GM12878 (cell line): ENCODE measurements around the gene LTBP2. TPM values are rescaled to one million over a fixed set of nuclear protein-coding genes. Genes with fewer than 3 reads are reported as not detected.

Experiments used
- ATAC-seq: fragments of 200-7000 bp; cut with Tn5 transposase; 3 replicates; pipeline ENCODE4 v1.9.1; 2020; ENCODE audit warnings: mild to moderate bottlenecking, moderate library complexity
- BruUV-seq: library from RNA; stranded (reverse); fragments of 400-500 nt; replicated peaks from 2 replicates; lab custom pipeline; 2021; lab: Mats Ljungman, UMichigan
- CTCF ChIA-PET: fragments of 300-600 bp; sonication (Branson Sonifier 250); formaldehyde crosslinking; extraction: SDS; loops from one replicate; lab custom pipeline; 2021; ENCODE audit warnings: inconsistent platforms; lab: Yijun Ruan, JAX
- POLR2A ChIA-PET: fragments of 350-600 bp; formaldehyde crosslinking; extraction: SDS; loops from one replicate; lab custom pipeline; 2021; ENCODE audit warnings: inconsistent platforms; lab: Charles Lee
- RAD21 ChIA-PET: fragments of 300-600 bp; sonication (Branson Sonifier 250); formaldehyde crosslinking; loops from one replicate; lab custom pipeline; 2023; ENCODE audit warnings: antibody characterized with exemption; ENCODE audit not compliant: unreplicated experiment; lab: Charles Lee
- SMC1A ChIA-PET: fragments of 300-600 bp; sonication (Branson Sonifier 250); formaldehyde crosslinking; loops from one replicate; lab custom pipeline; 2023; ENCODE audit not compliant: unreplicated experiment, uncharacterized antibody; lab: Charles Lee
- DNase-seq: peaks from one replicate; pipeline ENCODE4 v3.0.0-alpha.2; 2011; ENCODE audit warnings: low read depth, low spot score
- FAIRE-seq: peaks from 3 replicates; lab custom pipeline; 2011; peaks lifted over from hg19 to GRCh38; lab: Jason Lieb, UNC
- H2AFZ ChIP-seq: 2 replicates; pipeline ENCODE4 v1.6.0; 2011; ENCODE audit warnings: low read depth, low read length, control low read depth; ENCODE audit not compliant: control insufficient read depth
- H3K27ac ChIP-seq: 2 replicates; pipeline ENCODE4 v1.5.1; 2011; ENCODE audit warnings: control low read depth; ENCODE audit not compliant: control insufficient read depth, insufficient read depth
- H3K27me3 ChIP-seq, 2 experiments: replicated peaks in 1 of 2; 2 replicates each; pipeline versions ENCODE4 v1.6.0 to v1.6.1; 2011; ENCODE audit warnings: low read length in 1 of 2; ENCODE audit not compliant: control insufficient read depth in 2 of 2, insufficient read depth in 2 of 2
- H3K36me3 ChIP-seq, 2 experiments: 2 replicates each; pipeline ENCODE4 v1.5.1; 2011; ENCODE audit warnings: low read length in 1 of 2; ENCODE audit not compliant: control insufficient read depth in 2 of 2, insufficient read depth in 2 of 2
- H3K4me1 ChIP-seq: 2 replicates; pipeline ENCODE4 v1.6.1; 2011; ENCODE audit warnings: mild to moderate bottlenecking, low read length, moderate library complexity, mixed read lengths; ENCODE audit not compliant: control insufficient read depth, insufficient read depth
- H3K4me2 ChIP-seq: 2 replicates; pipeline ENCODE4 v1.6.0; 2011; ENCODE audit warnings: control low read depth; ENCODE audit not compliant: control insufficient read depth, insufficient read depth
- H3K4me3 ChIP-seq: fragments of 200-600 bp; sonication (generic); 2 replicates; pipeline ENCODE4 v1.5.1; 2016
- H3K79me2 ChIP-seq: 2 replicates; pipeline ENCODE4 v1.6.0; 2011; ENCODE audit warnings: low read length; ENCODE audit not compliant: control insufficient read depth, insufficient read depth
- H3K9ac ChIP-seq: 2 replicates; pipeline ENCODE4 v1.8.0; 2011; ENCODE audit warnings: low read length, control low read depth, mixed read lengths; ENCODE audit not compliant: control insufficient read depth, insufficient read depth
- H3K9me3 ChIP-seq: replicated peaks from 3 replicates; pipeline ENCODE4 v1.5.1; 2011; ENCODE audit warnings: mild to moderate bottlenecking, low read length; ENCODE audit not compliant: control insufficient read depth, insufficient read depth
- H4K20me1 ChIP-seq: 2 replicates; pipeline ENCODE4 v1.6.0; 2011; ENCODE audit not compliant: control insufficient read depth, insufficient read depth
- CHD4 ChIP-seq: fragments of 200-600 bp; sonication (generic); IDR thresholded peaks from 2 replicates; pipeline ENCODE4 v1.6.1; 2016; ENCODE audit warnings: mild to moderate bottlenecking
- CREM ChIP-seq: IDR thresholded peaks from 2 replicates; pipeline ENCODE4 v1.6.1; 2014; ENCODE audit warnings: antibody characterized with exemption, low read depth
- EED ChIP-seq: sonication (generic); IDR thresholded peaks from 2 replicates; pipeline ENCODE4 v1.6.1; 2016; ENCODE audit warnings: antibody characterized with exemption, low read depth
- EP300 ChIP-seq, 2 experiments: fragments of 150-350 bp in 1 of 2; IDR thresholded peaks; 2 replicates each; pipeline ENCODE4 v1.6.1; 2011 to 2012; ENCODE audit warnings: low read depth in 2 of 2, low read length in 2 of 2, borderline replicate concordance in 1 of 2, improper control_type of control experiment in 1 of 2, inconsistent platforms in 1 of 2; ENCODE audit not compliant: control insufficient read depth in 1 of 2
- ESRRA ChIP-seq: IDR thresholded peaks from 2 replicates; pipeline ENCODE4 v1.6.1; 2012; ENCODE audit warnings: mild to moderate bottlenecking, low read length, improper control_type of control experiment
- REST ChIP-seq: IDR thresholded peaks from 2 replicates; pipeline ENCODE4 v1.6.1; 2012; ENCODE audit warnings: mild to moderate bottlenecking, low read depth, low read length
- RFX5 ChIP-seq: IDR thresholded peaks from 2 replicates; pipeline ENCODE4 v1.6.1; 2011; ENCODE audit warnings: low read depth, low read length, improper control_type of control experiment
- WGBS: methylation state at CpG from one replicate; pipeline ENCODE4 v1.1.6; 2016; ENCODE audit warnings: low lambda C conversion rate; ENCODE audit not compliant: insufficient replicate concordance, insufficient coverage; ENCODE audit errors: missing lambda C conversion rate; 5-methylcytosine and 5-hydroxymethylcytosine counted together
- in situ Hi-C: fragments of 300-500 bp; cut with MboI; formaldehyde crosslinking; loops from 9 replicates; pipeline ENCODE4 v1.14.3; 2018; ENCODE audit warnings: mixed read lengths
- intact Hi-C: fragments of 100-400 bp; cut with micrococcal nuclease; formaldehyde crosslinking; loops from one replicate; pipeline ENCODE4 v1.14.2; 2022; ENCODE audit not compliant: unreplicated experiment
- polyA plus RNA-seq, 11 experiments: library from polyadenylated mRNA; depleted of rRNA in 4 of 11; unstranded in 6 of 11; stranded (reverse) in 5 of 11; fragments of >200 nt; fragmentation: Nextera tagmentation in 4 of 11; fragmentation: Illumina TruSeq in 1 of 11; extraction: Ambion mirVana in 4 of 11; extraction: Trizol in 1 of 11; gene quantifications; 1 replicate in 1 of 11; 2 replicates in 10 of 11; pipeline versions ENCODE4 v1.2.1 to v1.2.3, GENCODE V29; 2011 to 2016; ENCODE audit warnings: inconsistent platforms in 2 of 11, missing spikeins in 2 of 11, low read depth in 1 of 11
- total RNA-seq, 4 experiments: library from RNA; depleted of rRNA in 3 of 4; stranded (reverse); fragments of >200 nt in 3 of 4; fragmentation: Illumina TruSeq in 1 of 4; extraction: Trizol in 1 of 4; gene quantifications; 2 replicates each; pipeline versions ENCODE4 v1.2.1 to v1.2.3, GENCODE V29; 2013 to 2021

LTBP2 gene
- total and polyA plus RNA-seq, 10 of the 15 experiments (the other 5 are each of a cell fraction or from before 2014, with no cell fraction given), result 0.03 to 0.23 (median 0.06) TPM; not detected in 1

DNA sequence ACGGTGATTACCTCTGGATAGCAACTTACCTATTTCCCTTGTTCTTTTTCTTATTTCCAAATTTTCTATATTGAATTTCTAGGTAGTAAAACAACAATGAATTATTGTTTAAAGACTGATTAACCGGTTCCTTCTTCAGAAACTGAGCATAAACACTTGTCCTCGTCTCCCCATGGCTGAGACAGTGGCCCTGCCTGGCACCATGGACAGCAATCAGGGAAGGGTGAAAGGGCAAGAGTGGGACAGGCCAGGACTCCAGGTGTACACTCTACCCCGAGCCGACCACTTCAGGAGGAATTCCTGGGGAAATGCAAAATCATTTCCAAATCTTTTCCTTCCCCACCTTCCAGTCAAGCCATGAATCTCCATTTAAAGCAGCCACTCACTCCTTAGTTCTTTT is 48.8 kb upstream of the LTBP2 start:
- BruUV-seq, result no TSS peak
- 0 out of 2 replicates have a peak, but pooled peaks cover 3% of the 10 kb centered on the region for H3K4me1 ChIP-seq
- H3K4me2 ChIP-seq, result no peak overlapping the region
- H3K9me3 ChIP-seq, result no peaks in the 10 kb centered on the region
- in situ Hi-C loops (no loop called here), intact Hi-C loops (no loop called here)
- POLR2A ChIA-PET, result no interaction called here
- no peak for FAIRE-seq
- no peak overlapping the region for H3K27ac ChIP-seq
- H4K20me1 ChIP-seq, result no peaks in the 10 kb centered on the region
- SMC1A ChIA-PET, result no interaction called here
- CTCF ChIA-PET, result no interaction called here
- RAD21 ChIA-PET, result no interaction called here
- no peaks in the 10 kb centered on the region for H3K27me3 ChIP-seq
- no peaks in the 10 kb centered on the region for H3K79me2 ChIP-seq
- no peak overlapping the region for H3K4me3 ChIP-seq
- ATAC-seq, result no peak
- H2AFZ ChIP-seq, result no peak overlapping the region
- DNase-seq, result no peak
- peaks cover 13 to 14% of the 10 kb centered on the region in 2 experiments for H3K36me3 ChIP-seq
- no peak overlapping the region for H3K9ac ChIP-seq
- TF ChIP-seq ESRRA, result no peak
- no peak for TF ChIP-seq CHD4
- no peak for TF ChIP-seq CREM
- peak; percentile 53; the same call in 1 of the 2 replicates for TF ChIP-seq REST
- no peak for TF ChIP-seq RFX5
- TF ChIP-seq EP300 (IDR thresholded peaks at IDR 0.05; ENCODE audit: borderline replicate concordance in 1 of 2, control insufficient read depth in 1 of 2, low read depth in 2 of 2, low read length in 2 of 2), result no peak
- no peak for TF ChIP-seq EED
- 87% methylated on average over 5 of the region's 5 CpGs for WGBS
